PC-3 (cell line): ENCODE results near the gene ANXA7. TPM values are rescaled to one million over a fixed set of nuclear protein-coding genes. Genes with fewer than 3 reads are reported as not detected.

Experiments used
- total RNA-seq: library from RNA; depleted of rRNA; stranded (reverse); fragments of >200 nt; gene quantifications from 2 replicates; pipeline ENCODE4 v1.2.3, GENCODE V29; 2014; rRNA removed

Gene ANXA7
- total RNA-seq, 1 experiment from 2014 or later: 561 TPM

Other genes starting within 250 kb of the ANXA7 start
- 103 and 108 TPM in 2 replicates for gene ECD, start 246.1 kb downstream of the ANXA7 start, total RNA-seq
- 34.3 and 39.1 TPM in 2 replicates for gene FAM149B1, start 245.9 kb downstream of the ANXA7 start, total RNA-seq
- gene DNAJC9, start 166.8 kb downstream of the ANXA7 start, total RNA-seq: 282 and 283 TPM in 2 replicates
- 230 and 275 TPM in 2 replicates for gene MRPS16, start 161.4 kb downstream of the ANXA7 start, total RNA-seq
- 0.73 and 0.92 TPM in 2 replicates for gene CFAP70, start 55.2 kb downstream of the ANXA7 start, total RNA-seq
- gene MSS51, start 19.5 kb upstream of the ANXA7 start, total RNA-seq: 3.2 and 3.5 TPM in 2 replicates
- 43.8 and 66.5 TPM in 2 replicates for gene PPP3CB, start 82.0 kb upstream of the ANXA7 start, total RNA-seq
- gene USP54, start 177.3 kb upstream of the ANXA7 start, total RNA-seq: 40.5 and 43.7 TPM in 2 replicates
- 0.17 TPM in 1 of 2 replicates, not detected in the other for gene MYOZ1, start 227.4 kb upstream of the ANXA7 start, total RNA-seq
- gene SYNPO2L, start 242.0 kb upstream of the ANXA7 start, total RNA-seq: 0.06 TPM in 1 of 2 replicates, not detected in the other